OCI-LY3 (cell line): ENCODE data around the gene KIF27.
"Not testable (repeated sequence)": the region's sequence is repeated elsewhere in the genome, so short reads cannot be mapped to it uniquely, and the experiment has no call there.

Source experiments
- H2AFZ ChIP-seq: fragments of 200-600, 300-600 bp; shearing (Covaris generic); 2 replicates; pipeline ENCODE4 v1.6.0; 2014; ENCODE audit warnings: antibody characterized with exemption, low read depth, low read length
- H3K27ac ChIP-seq: fragments of 200-600, 300-600 bp; sonication (generic); 2 replicates; pipeline ENCODE4 v1.5.1; 2014; ENCODE audit warnings: mild to moderate bottlenecking, low read length, moderate library complexity, mixed read lengths
- H3K27me3 ChIP-seq: fragments of 200-600, 300-600 bp; sonication (generic); 2 replicates; pipeline ENCODE4 v1.6.1; 2014; ENCODE audit warnings: low read depth, low read length, mixed read lengths
- H3K36me3 ChIP-seq: fragments of 200-600, 300-600 bp; sonication (generic); replicated peaks from 2 replicates; pipeline ENCODE3; 2014; ENCODE audit warnings: low read depth, low read length, mixed read lengths
- H3K4me1 ChIP-seq: fragments of 300-600, 200-600 bp; sonication (generic); 2 replicates; pipeline ENCODE4 v1.6.1; 2014; ENCODE audit warnings: low read length, mixed read lengths
- H3K4me2 ChIP-seq: fragments of 200-600, 300-600 bp; sonication (generic); 2 replicates; pipeline ENCODE4 v1.6.1; 2014; ENCODE audit warnings: low read length, mixed read lengths
- H3K4me3 ChIP-seq: fragments of 300-600, 200-600 bp; sonication (generic); 2 replicates; pipeline ENCODE4 v1.5.1; 2014; ENCODE audit warnings: antibody characterized with exemption, mild to moderate bottlenecking, low read length, moderate library complexity
- H3K79me2 ChIP-seq: fragments of 300-600, 200-600 bp; shearing (Covaris generic); 2 replicates; pipeline ENCODE4 v1.6.1; 2014; ENCODE audit warnings: mild to moderate bottlenecking, low read length, mixed read lengths
- H3K9ac ChIP-seq: fragments of 300-600, 200-600 bp; shearing (Covaris generic); 2 replicates; pipeline ENCODE4 v1.6.0; 2014; ENCODE audit warnings: mild to moderate bottlenecking, low read length, moderate library complexity
- H3K9me3 ChIP-seq: fragments of 200-600, 300-600 bp; shearing (Covaris generic); 2 replicates; pipeline ENCODE4 v1.6.1; 2014; ENCODE audit warnings: low read length, mixed read lengths; ENCODE audit not compliant: insufficient read depth
- H4K20me1 ChIP-seq: fragments of 200-600, 300-600 bp; sonication (generic); 2 replicates; pipeline ENCODE4 v1.6.1; 2016; ENCODE audit warnings: low read length, mixed read lengths; ENCODE audit not compliant: insufficient read depth

The KIF27 gene

DNA sequence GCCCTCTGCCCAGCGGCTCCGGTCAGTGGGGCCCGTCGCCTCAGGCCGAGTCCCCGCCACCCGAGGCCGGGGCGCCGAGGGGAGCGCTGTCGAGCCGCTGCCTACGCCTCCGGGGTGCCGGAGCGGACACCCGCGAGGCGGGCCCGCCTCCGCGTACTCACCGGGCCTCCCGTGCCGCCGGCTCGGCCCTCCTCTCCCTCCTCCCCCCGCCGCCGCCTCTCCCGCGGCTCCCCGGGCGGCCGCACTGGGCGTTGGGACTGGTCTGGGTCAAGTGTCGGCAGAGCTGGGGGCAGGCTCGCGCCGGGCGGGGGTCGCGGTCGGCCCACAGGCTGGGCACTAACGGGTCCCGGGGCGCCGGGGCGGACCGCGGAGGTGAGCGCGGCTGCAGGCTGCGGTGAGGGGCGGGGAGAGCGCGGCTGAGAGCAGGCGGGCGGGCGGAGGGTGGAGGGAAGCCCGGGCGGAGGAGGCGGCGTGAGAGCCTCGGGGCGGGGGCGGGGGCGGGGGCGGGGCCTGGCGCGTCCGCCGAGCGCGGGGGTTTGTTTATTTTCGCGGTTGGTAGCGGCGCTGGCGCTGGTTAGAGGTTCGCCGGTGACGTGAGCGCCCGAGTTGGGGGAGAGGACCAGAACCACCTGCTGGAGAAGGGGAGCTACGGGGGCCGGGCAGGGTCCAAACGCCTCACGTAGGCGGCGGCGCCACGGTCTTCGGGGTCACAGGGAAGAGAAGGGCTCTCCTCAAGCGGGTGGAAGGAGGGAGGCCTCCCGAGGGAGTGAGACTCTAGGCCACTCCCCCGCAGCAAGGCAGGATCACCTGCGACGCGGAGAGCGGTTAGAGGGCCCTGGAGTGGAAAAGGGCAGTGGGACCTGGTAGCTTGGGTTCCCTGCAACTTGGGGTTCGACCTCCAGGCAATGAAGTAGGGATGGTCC, 103.6 kb downstream of the KIF27 start, which contains the start of gene GKAP1:
GKAP1 (minus strand) TSS at position 414 of the 923 bp plus-strand sequence. CDS start 11,252 bp downstream, outside the sequence.
- H3K9me3 ChIP-seq, H4K20me1 ChIP-seq, H3K4me1 ChIP-seq, H3K36me3 ChIP-seq, H3K27me3 ChIP-seq, H3K79me2 ChIP-seq: not testable (repeated sequence)
- H3K27ac ChIP-seq: peak within 1 kb of the TSS; percentile 40; the same call in 1 of the 2 replicates
- peak within 1 kb of the TSS; percentile 88 for H3K4me2 ChIP-seq
- H3K9ac ChIP-seq: peak within 1 kb of the TSS; percentile 73
- peak within 1 kb of the TSS; percentile 58; the same call in 1 of the 2 replicates for H2AFZ ChIP-seq
- peak within 1 kb of the TSS; percentile 87 for H3K4me3 ChIP-seq

DNA sequence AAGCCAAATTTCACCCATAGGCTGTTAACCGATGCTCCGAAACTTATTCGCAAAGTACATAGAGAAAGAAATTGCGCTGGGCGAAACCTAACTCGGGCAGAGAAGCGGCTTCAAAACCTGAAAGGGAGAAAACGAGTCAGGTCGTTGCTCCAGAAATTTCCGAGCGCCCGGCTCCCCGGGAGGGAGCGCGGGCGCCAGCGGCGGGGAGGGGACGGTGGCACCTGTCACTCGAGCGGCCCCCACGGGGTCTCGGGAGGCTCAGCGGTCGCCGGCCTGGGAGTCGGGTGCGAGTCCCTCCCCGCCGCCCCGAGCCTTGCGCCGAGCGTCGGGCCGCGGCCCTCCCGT, 104.2 kb downstream of the KIF27 start:
- H3K4me2 ChIP-seq: peak overlapping the region; percentile 88
- peak overlapping the region; percentile 40; the same call in 1 of the 2 replicates for H3K27ac ChIP-seq
- peak overlapping the region; percentile 87 for H3K4me3 ChIP-seq
- H3K9ac ChIP-seq: peak overlapping the region; percentile 73
- H2AFZ ChIP-seq: peak overlapping the region; percentile 58; the same call in 1 of the 2 replicates
- H3K79me2 ChIP-seq, H3K4me1 ChIP-seq, H3K9me3 ChIP-seq, H3K36me3 ChIP-seq, H3K27me3 ChIP-seq, H4K20me1 ChIP-seq: not testable (repeated sequence)

DNA sequence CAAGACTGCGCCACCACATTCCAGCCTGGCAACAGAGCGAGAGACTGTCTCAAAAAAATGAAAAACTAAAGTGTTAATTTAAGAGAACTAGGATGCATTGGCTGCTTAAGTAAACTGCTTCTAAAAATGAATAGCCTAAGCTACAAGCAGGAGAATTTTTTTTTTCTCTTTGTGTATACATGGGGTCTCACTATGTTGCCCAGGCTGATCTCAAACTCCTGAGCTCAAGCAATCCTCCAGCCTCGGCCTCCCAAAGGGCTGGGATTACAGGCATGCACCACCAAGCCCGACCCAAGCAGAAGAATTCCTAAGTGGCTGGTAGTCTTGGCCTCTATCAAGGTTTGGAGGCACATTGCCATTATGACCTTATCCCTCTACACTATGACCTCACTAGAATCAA, 106.1 kb downstream of the KIF27 start:
- H3K4me2 ChIP-seq: not testable (repeated sequence)

DNA sequence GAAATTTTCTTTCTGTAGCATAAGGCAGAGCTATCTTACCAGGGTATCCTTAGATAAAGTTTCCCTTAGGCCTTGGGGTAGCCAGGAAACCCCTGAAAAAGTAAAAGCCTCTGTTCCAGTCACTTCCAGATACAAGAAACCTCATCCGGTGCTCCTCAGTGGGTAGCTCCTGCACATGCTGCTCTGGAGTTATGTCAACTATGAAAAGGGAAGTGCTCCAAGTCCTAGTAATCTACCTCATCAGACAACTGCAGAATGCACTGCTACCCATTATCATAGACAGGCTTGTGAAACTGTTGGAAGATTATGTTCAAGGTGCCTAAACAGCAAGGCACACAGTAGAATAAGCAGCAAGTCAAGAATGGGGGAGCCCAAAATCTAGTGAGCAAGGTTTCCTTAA, 112.0 kb downstream of the KIF27 start:
- H3K27ac ChIP-seq, H3K9ac ChIP-seq, H3K79me2 ChIP-seq, H2AFZ ChIP-seq, H3K27me3 ChIP-seq, H3K4me1 ChIP-seq, H3K4me3 ChIP-seq, H3K9me3 ChIP-seq, H3K36me3 ChIP-seq, H4K20me1 ChIP-seq, H3K4me2 ChIP-seq: not testable (repeated sequence)

More for the DNA sequence above, 106.1 kb downstream of the KIF27 start:
- H3K27ac ChIP-seq, H2AFZ ChIP-seq, H3K9ac ChIP-seq, H3K36me3 ChIP-seq, H4K20me1 ChIP-seq, H3K4me3 ChIP-seq, H3K79me2 ChIP-seq, H3K27me3 ChIP-seq, H3K9me3 ChIP-seq, H3K4me1 ChIP-seq: not testable (repeated sequence)

DNA sequence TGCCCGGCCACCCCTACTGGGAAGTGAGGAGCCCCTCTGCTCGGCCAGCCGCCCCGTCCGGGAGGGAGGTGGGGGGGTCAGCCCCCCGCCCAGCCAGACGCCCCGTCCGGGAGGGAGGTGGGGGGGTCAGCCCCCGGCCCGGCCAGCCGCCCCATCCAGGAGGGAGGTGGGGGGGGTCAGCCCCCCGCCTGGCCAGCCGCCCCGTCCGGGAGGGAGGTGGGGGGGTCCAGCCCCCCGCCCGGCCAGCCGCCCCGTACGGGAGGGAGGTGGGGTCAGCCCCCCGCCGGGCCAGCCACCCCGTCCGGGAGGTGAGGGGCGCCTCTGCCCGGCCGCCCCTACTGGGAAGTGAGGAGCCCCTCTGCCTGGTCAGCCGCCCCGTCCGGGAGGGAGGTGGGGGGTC, 116.8 kb downstream of the KIF27 start:
- not testable (repeated sequence) for H4K20me1 ChIP-seq, H3K4me1 ChIP-seq, H2AFZ ChIP-seq, H3K79me2 ChIP-seq, H3K27ac ChIP-seq, H3K9ac ChIP-seq, H3K36me3 ChIP-seq, H3K27me3 ChIP-seq, H3K4me2 ChIP-seq, H3K4me3 ChIP-seq, H3K9me3 ChIP-seq

DNA sequence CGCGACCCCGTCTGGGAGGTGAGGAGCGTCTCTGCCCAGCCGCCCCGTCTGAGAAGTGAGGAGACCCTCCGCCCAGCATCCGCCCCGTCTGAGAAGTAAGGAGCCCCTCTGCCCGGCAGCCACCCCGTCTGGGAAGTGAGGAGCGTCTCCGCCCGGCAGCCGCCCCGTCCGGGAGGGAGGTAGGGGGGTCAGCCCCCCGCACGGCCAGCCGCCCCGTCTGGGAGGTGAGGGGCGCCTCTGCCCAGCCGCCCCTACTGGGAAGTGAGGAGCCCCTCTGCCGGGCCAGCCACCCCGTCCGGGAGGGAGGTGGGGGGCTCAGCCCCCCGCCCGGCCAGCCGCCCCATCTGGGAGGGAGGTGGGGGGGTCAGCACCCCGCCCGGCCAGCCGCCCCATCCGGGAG, 117.3 kb downstream of the KIF27 start:
- not testable (repeated sequence) for H3K9ac ChIP-seq, H3K79me2 ChIP-seq, H3K36me3 ChIP-seq, H3K9me3 ChIP-seq, H3K4me3 ChIP-seq, H3K27me3 ChIP-seq, H3K4me2 ChIP-seq, H4K20me1 ChIP-seq, H2AFZ ChIP-seq, H3K27ac ChIP-seq, H3K4me1 ChIP-seq
